H9 (cell line): ENCODE results near the gene MOCS1. TPM values are rescaled to one million over a fixed set of nuclear protein-coding genes. Genes with fewer than 3 reads are reported as not detected.

ENCODE experiments used
- DNase-seq: peaks from one replicate; pipeline ENCODE4 v3.0.0-alpha.2; 2017
- H2AFZ ChIP-seq: one replicate; pipeline ENCODE4 v1.6.1; 2013; ENCODE audit warnings: mild to moderate bottlenecking, low read length, control low read depth, moderate library complexity
- H2AK5ac ChIP-seq: 2 replicates; pipeline ENCODE4 v1.6.1; 2013; ENCODE audit warnings: low read length, control low read depth, mixed read lengths; ENCODE audit not compliant: insufficient read length
- H2BK120ac ChIP-seq: one replicate; pipeline ENCODE4 v1.6.1; 2013; ENCODE audit warnings: low read depth, mild to moderate bottlenecking, low read length, control low read depth, inconsistent platforms; ENCODE audit not compliant: poor library complexity, severe bottlenecking
- H2BK12ac ChIP-seq: 2 replicates; pipeline ENCODE4 v1.6.1; 2013; ENCODE audit warnings: low read length, control low read depth, mixed read lengths, low read depth; ENCODE audit not compliant: insufficient read length
- H2BK15ac ChIP-seq: 2 replicates; pipeline ENCODE4 v1.6.1; 2013; ENCODE audit warnings: low read depth, low read length, control low read depth
- H2BK20ac ChIP-seq: one replicate; pipeline ENCODE4 v1.6.1; 2013; ENCODE audit warnings: low read depth, mild to moderate bottlenecking, low read length, control low read depth, inconsistent platforms; ENCODE audit not compliant: poor library complexity, severe bottlenecking
- H2BK5ac ChIP-seq: 2 replicates; pipeline ENCODE4 v1.6.1; 2013; ENCODE audit warnings: low read length, control low read depth, mixed read lengths; ENCODE audit not compliant: insufficient read length
- H3K14ac ChIP-seq: 2 replicates; pipeline ENCODE4 v1.6.1; 2013; ENCODE audit warnings: low read length, control low read depth; ENCODE audit not compliant: insufficient read depth
- H3K18ac ChIP-seq: 2 replicates; pipeline ENCODE4 v1.6.1; 2013; ENCODE audit warnings: low read depth, mild to moderate bottlenecking, mixed read lengths, low read length, control low read depth; ENCODE audit not compliant: insufficient read length
- H3K23ac ChIP-seq: 2 replicates; pipeline ENCODE4 v1.6.1; 2013; ENCODE audit warnings: low read length, control low read depth, mixed read lengths, low read depth; ENCODE audit not compliant: insufficient read length
- H3K23me2 ChIP-seq: 2 replicates; pipeline ENCODE4 v1.6.1; 2013; ENCODE audit warnings: low read depth, mild to moderate bottlenecking, mixed read lengths, low read length, control low read depth; ENCODE audit not compliant: insufficient read length, poor library complexity, severe bottlenecking
- H3K27ac ChIP-seq: 2 replicates; pipeline ENCODE4 v1.5.1; 2013; ENCODE audit warnings: low read length, control low read depth, mixed read lengths, low read depth; ENCODE audit not compliant: insufficient read length
- H3K27me3 ChIP-seq: 2 replicates; pipeline ENCODE4 v1.6.1; 2013; ENCODE audit warnings: low read length, control low read depth, inconsistent platforms; ENCODE audit not compliant: insufficient read depth
- H3K4ac ChIP-seq: 2 replicates; pipeline ENCODE4 v1.6.1; 2013; ENCODE audit warnings: low read depth, mild to moderate bottlenecking, control low read depth, inconsistent platforms, low read length, moderate library complexity
- H3K4me1 ChIP-seq: 2 replicates; pipeline ENCODE4 v1.6.1; 2013; ENCODE audit warnings: low read length, control low read depth, inconsistent platforms; ENCODE audit not compliant: insufficient read depth
- H3K4me2 ChIP-seq: 2 replicates; pipeline ENCODE4 v1.6.1; 2013; ENCODE audit warnings: low read length, control low read depth, mixed read lengths; ENCODE audit not compliant: insufficient read length, insufficient read depth
- H3K56ac ChIP-seq: 2 replicates; pipeline ENCODE4 v1.6.1; 2013; ENCODE audit warnings: low read depth, mild to moderate bottlenecking, mixed read lengths, low read length, control low read depth; ENCODE audit not compliant: insufficient read length
- H3K79me1 ChIP-seq: 2 replicates; pipeline ENCODE4 v1.6.1; 2013; ENCODE audit warnings: low read depth, mild to moderate bottlenecking, moderate library complexity, low read length, control low read depth, inconsistent platforms; ENCODE audit not compliant: insufficient read depth, poor library complexity, severe bottlenecking
- H3K79me2 ChIP-seq: 2 replicates; pipeline ENCODE4 v1.6.1; 2013; ENCODE audit warnings: low read length, control low read depth, inconsistent platforms; ENCODE audit not compliant: insufficient read depth
- H3K9ac ChIP-seq: 2 replicates; pipeline ENCODE4 v1.6.1; 2013; ENCODE audit warnings: low read length, control low read depth, mixed read lengths; ENCODE audit not compliant: insufficient read length; ENCODE audit errors: extremely low read depth
- H3K9me3 ChIP-seq: one replicate; pipeline ENCODE4 v1.6.1; 2013; ENCODE audit warnings: low read depth, low read length, inconsistent platforms; ENCODE audit not compliant: control insufficient read depth
- H3T11ph ChIP-seq: one replicate; pipeline ENCODE4 v1.6.1; 2013; ENCODE audit warnings: mild to moderate bottlenecking, low read length, control low read depth, inconsistent platforms
- H4K20me1 ChIP-seq: one replicate; pipeline ENCODE4 v1.6.1; 2013; ENCODE audit not compliant: control insufficient read depth, insufficient read length, insufficient read depth
- H4K5ac ChIP-seq: 2 replicates; pipeline ENCODE4 v1.6.1; 2013; ENCODE audit warnings: low read depth, mild to moderate bottlenecking, mixed read lengths, low read length, control low read depth; ENCODE audit not compliant: insufficient read length
- H4K8ac ChIP-seq: replicated peaks from 2 replicates; pipeline ENCODE4 v1.6.1; 2013; ENCODE audit warnings: low read length, control low read depth, mixed read lengths, low read depth; ENCODE audit not compliant: insufficient read length
- H4K91ac ChIP-seq: 2 replicates; pipeline ENCODE4 v1.6.1; 2013; ENCODE audit warnings: low read depth, mild to moderate bottlenecking, moderate library complexity, mixed read lengths, low read length, control low read depth; ENCODE audit not compliant: insufficient read length
- H3K27ac Mint-ChIP-seq, 3 experiments: 2 replicates in 2 of 3; 3 replicates in 1 of 3; pipeline ENCODE4 v1.8.0; 2020 to 2021; ENCODE audit warnings: mixed read lengths in 3 of 3, mild to moderate bottlenecking in 1 of 3, moderate library complexity in 1 of 3
- H3K27me3 Mint-ChIP-seq: 2 replicates; pipeline ENCODE4 v1.8.0; 2021; ENCODE audit warnings: low read depth, mild to moderate bottlenecking, moderate library complexity, mixed read lengths
- H3K36me3 Mint-ChIP-seq, 3 experiments: 2 replicates in 2 of 3; 3 replicates in 1 of 3; pipeline ENCODE4 v1.8.0; 2020 to 2021; ENCODE audit warnings: low read depth in 3 of 3, mixed read lengths in 3 of 3; ENCODE audit not compliant: insufficient read depth in 1 of 3
- H3K4me1 Mint-ChIP-seq, 2 experiments: 2 replicates each; pipeline ENCODE4 v1.8.0; 2020; ENCODE audit warnings: mixed read lengths in 2 of 2
- H3K4me3 Mint-ChIP-seq, 2 experiments: 2 replicates in 1 of 2; 3 replicates in 1 of 2; pipeline ENCODE4 v1.8.0; 2020 to 2021; ENCODE audit warnings: mild to moderate bottlenecking in 2 of 2, mixed read lengths in 2 of 2, moderate library complexity in 1 of 2
- H3K9me3 Mint-ChIP-seq, 2 experiments: 2 replicates in 1 of 2; 3 replicates in 1 of 2; pipeline ENCODE4 v1.8.0; 2020; ENCODE audit warnings: mild to moderate bottlenecking in 2 of 2, mixed read lengths in 2 of 2, moderate library complexity in 1 of 2
- CTCF ChIP-seq: fragments of 200-600 bp; sonication (generic); conservative IDR thresholded peaks from 3 replicates; pipeline ENCODE4 v1.8.0; 2021; ENCODE audit warnings: antibody characterized with exemption, mild to moderate bottlenecking
- WGBS: extraction: QIAGEN DNeasy Blood & Tissue Kit; methylation state at CpG from one replicate; pipeline ENCODE4 v1.1.7; 2013; ENCODE audit warnings: missing lambda C conversion rate, low lambda C conversion rate, mixed read lengths; ENCODE audit not compliant: insufficient read length; ENCODE audit errors: extremely low coverage; 5-methylcytosine and 5-hydroxymethylcytosine counted together
- total RNA-seq: library from RNA; stranded (reverse); gene quantifications from 2 replicates; pipeline ENCODE4 v1.2.1, GENCODE V29; 2021

MOCS1 gene
- total RNA-seq, 1 experiment from 2014 or later, result 15.2 TPM

DNA sequence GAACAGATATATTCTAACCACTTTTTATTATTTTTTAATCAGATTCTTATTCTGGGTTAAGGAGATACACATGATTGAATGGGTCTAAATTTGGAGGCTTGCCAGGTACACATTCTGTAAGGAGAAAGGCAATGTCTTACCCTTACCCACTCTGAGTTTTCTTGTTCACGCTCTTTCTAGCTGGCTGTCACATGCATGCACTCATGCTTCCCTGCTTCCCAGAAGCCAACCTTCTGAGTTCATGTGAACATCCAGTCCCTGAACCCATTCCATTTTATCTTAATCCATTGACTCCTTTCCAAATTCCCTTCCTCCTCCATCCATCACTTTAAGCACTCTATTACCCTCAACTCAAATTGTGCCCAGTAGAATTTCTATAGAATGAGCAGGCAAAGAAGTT lies 17.5 kb upstream of the MOCS1 start:
- no peak overlapping the region for H3K9ac ChIP-seq

More for the DNA sequence above, 17.5 kb upstream of the MOCS1 start:
- Histone ChIP-seq H3K23ac (no peak overlapping the region), H3K4me1 (peaks cover 17% of the 10 kb centered on the region; the same call in 1 of the 2 replicates), H2BK15ac (no peak overlapping the region), H2AFZ (no peak overlapping the region), H4K5ac (no peak overlapping the region), H3K56ac (no peak overlapping the region), H4K20me1 (no peaks in the 10 kb centered on the region), H2BK20ac (no peak overlapping the region), H3K27ac (no peak overlapping the region), H2BK12ac (no peak overlapping the region), H3K9me3 (no peaks in the 10 kb centered on the region), H3K79me1 (no peaks in the 10 kb centered on the region), H3K18ac (no peak overlapping the region), H4K8ac (no peak overlapping the region), H3K23me2 (peaks cover 5% of the 10 kb centered on the region), H3K14ac (no peak overlapping the region), H3K27me3 (no peaks in the 10 kb centered on the region), H2AK5ac (no peak overlapping the region), H3T11ph (no peak overlapping the region), H3K4me2 (no peak overlapping the region), H2BK5ac (no peak overlapping the region), H3K4ac (no peak overlapping the region), H3K79me2 (no peaks in the 10 kb centered on the region), H2BK120ac (no peak overlapping the region), H4K91ac (no peak overlapping the region)
- Mint-ChIP-seq H3K27me3 (no peaks in the 10 kb centered on the region; the same call in 1 of the 2 replicates), H3K9me3 (peaks cover 2 to 3% of the 10 kb centered on the region in 2 experiments; a peak in 2 of 5 replicates), H3K4me3 (no peak overlapping the region), H3K36me3 (no peaks in the 10 kb centered on the region), H3K4me1 (peaks cover 0 to 19% of the 10 kb centered on the region in 2 experiments; a peak in 3 of 4 replicates), H3K27ac (no peak overlapping the region)
- DNase-seq, result no peak
- no peak for TF ChIP-seq CTCF
- WGBS, result no CpG with 5 or more reads among the region's 1 CpG
